ENCODE data around the gene PHLPP2.
A peak's percentile ranks its signal among the peaks of the same experiment; 100 is the strongest.

The PHLPP2 gene

DNA sequence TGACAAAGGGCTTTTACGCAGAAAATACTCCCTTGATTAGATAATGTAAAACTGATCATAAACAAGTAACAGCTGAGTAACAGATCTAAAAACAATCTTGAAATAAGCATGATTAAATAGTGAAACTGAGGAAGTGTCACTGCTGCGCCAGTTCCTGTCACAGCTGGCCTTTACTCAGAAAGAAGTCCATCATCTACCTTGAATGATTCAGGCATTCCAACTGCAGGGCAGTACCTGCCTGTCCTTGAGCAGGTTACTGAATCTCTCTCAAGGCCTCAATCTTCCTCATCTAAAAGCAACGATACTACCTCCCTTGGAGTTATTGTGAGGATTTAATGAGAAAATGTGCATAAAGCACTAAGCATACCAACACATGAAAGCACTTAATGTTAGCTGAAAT is 12.7 kb downstream of the PHLPP2 start:
- Histone ChIP-seq H3K27ac (ENCODE audit: low read depth, low read length, poor library complexity, severe bottlenecking) (no peak overlapping the region), H3K79me2 (ENCODE audit: insufficient read depth, low read length) (no peaks in the 10 kb centered on the region), H3K4me2 (ENCODE audit: low read length) (peak overlapping the region; percentile 24; the same call in 1 of the 2 replicates), H3K9me2 (ENCODE audit: low read depth, low read length) (no peaks in the 10 kb centered on the region), H3K9ac (ENCODE audit: low read length) (no peak overlapping the region), H3K4me3 (ENCODE audit: low read depth, low read length, poor library complexity, severe bottlenecking) (no peak overlapping the region), H4K20me1 (ENCODE audit: insufficient read depth, low read length) (no peaks in the 10 kb centered on the region), H3K36me3 (ENCODE audit: insufficient read depth, low read length) (no peaks in the 10 kb centered on the region; the same call in 1 of the 2 replicates), H3K4me1 (ENCODE audit: insufficient read depth, low read length, severe bottlenecking) (peaks cover 17% of the 10 kb centered on the region), H3K27me3 (ENCODE audit: insufficient read depth, low read length) (no peaks in the 10 kb centered on the region), H3F3A (ENCODE audit: insufficient read depth, low read length) (no peaks in the 10 kb centered on the region), H2AFZ (ENCODE audit: low read length) (no peak overlapping the region), H3K9me3 (ENCODE audit: low read length) (no peaks in the 10 kb centered on the region)
- TF ChIP-seq EZH2 (IDR thresholded peaks at IDR 0.05; ENCODE audit: borderline replicate concordance, low read length), result no peak
- no peak for TF ChIP-seq CTCF (IDR thresholded peaks at IDR 0.05; ENCODE audit: low read length)

DNA sequence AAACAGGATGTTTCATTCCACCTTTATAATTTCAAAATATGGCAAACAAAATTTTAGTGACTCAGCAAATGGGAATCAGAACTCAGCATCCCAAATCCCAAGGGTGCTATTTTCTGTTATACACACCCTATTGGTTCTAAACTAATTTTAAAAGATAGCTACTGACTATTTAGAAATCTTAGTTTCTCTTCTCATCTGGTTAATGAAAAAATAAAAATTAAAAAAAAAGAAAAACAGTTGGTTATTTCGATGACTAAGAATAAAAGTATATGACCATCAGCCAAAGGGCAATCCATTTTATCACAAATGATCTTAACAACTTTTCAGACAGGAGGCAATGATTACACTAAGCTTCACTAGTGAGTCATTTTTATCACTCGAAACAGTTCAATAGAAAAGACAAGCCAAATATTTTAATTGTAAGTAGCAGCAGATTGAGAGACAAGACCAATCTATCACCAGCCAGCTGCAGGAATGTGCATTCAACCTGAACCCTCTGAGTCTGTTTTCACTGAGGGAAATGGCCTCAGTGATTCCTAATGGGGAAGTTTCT is 15.2 kb downstream of the PHLPP2 start:
- H3K27me3 ChIP-seq (ENCODE audit: insufficient read depth, low read length), result no peaks in the 10 kb centered on the region
- peaks cover 17% of the 10 kb centered on the region for H3K4me1 ChIP-seq (ENCODE audit: insufficient read depth, low read length, severe bottlenecking)
- H3K4me2 ChIP-seq (ENCODE audit: low read length), result no peak overlapping the region
- H3K27ac ChIP-seq (ENCODE audit: low read depth, low read length, poor library complexity, severe bottlenecking), result no peak overlapping the region
- no peaks in the 10 kb centered on the region for H4K20me1 ChIP-seq (ENCODE audit: insufficient read depth, low read length)
- no peaks in the 10 kb centered on the region for H3K9me3 ChIP-seq (ENCODE audit: low read length)
- no peaks in the 10 kb centered on the region; the same call in 1 of the 2 replicates for H3K36me3 ChIP-seq (ENCODE audit: insufficient read depth, low read length)
- no peaks in the 10 kb centered on the region for H3F3A ChIP-seq (ENCODE audit: insufficient read depth, low read length)
- H2AFZ ChIP-seq (ENCODE audit: low read length), result no peak overlapping the region
- no peaks in the 10 kb centered on the region for H3K9me2 ChIP-seq (ENCODE audit: low read depth, low read length)
- no peak overlapping the region for H3K4me3 ChIP-seq (ENCODE audit: low read depth, low read length, poor library complexity, severe bottlenecking)
- no peak overlapping the region for H3K9ac ChIP-seq (ENCODE audit: low read length)
- H3K79me2 ChIP-seq (ENCODE audit: insufficient read depth, low read length), result no peaks in the 10 kb centered on the region
- no peak for TF ChIP-seq EZH2 (IDR thresholded peaks at IDR 0.05; ENCODE audit: borderline replicate concordance, low read length)
- TF ChIP-seq CTCF (IDR thresholded peaks at IDR 0.05; ENCODE audit: low read length), result no peak

- H3K36me3 ChIP-seq (ENCODE audit: insufficient read depth, low read length), result no peaks in the 10 kb centered on the region
- no peaks in the 10 kb centered on the region for H4K20me1 ChIP-seq (ENCODE audit: insufficient read depth, low read length)
- no peak overlapping the region for H2AFZ ChIP-seq (ENCODE audit: low read length)
- peaks cover 17% of the 10 kb centered on the region for H3K4me1 ChIP-seq (ENCODE audit: insufficient read depth, low read length, severe bottlenecking)
- no peak overlapping the region for H3K4me3 ChIP-seq (ENCODE audit: low read depth, low read length, poor library complexity, severe bottlenecking)
- TF ChIP-seq EZH2 (IDR thresholded peaks at IDR 0.05; ENCODE audit: borderline replicate concordance, low read length), result no peak
- no peak for TF ChIP-seq CTCF (IDR thresholded peaks at IDR 0.05; ENCODE audit: low read length)
- H3K9me3 ChIP-seq (ENCODE audit: low read length), result no peaks in the 10 kb centered on the region
- H3K27me3 ChIP-seq (ENCODE audit: insufficient read depth, low read length), result no peaks in the 10 kb centered on the region
- H3K27ac ChIP-seq (ENCODE audit: low read depth, low read length, poor library complexity, severe bottlenecking), result no peak overlapping the region
- H3K79me2 ChIP-seq (ENCODE audit: insufficient read depth, low read length), result no peaks in the 10 kb centered on the region
- H3K9ac ChIP-seq (ENCODE audit: low read length), result no peak overlapping the region
- H3K4me2 ChIP-seq (ENCODE audit: low read length), result no peak overlapping the region
- no peaks in the 10 kb centered on the region for H3F3A ChIP-seq (ENCODE audit: insufficient read depth, low read length)
- no peaks in the 10 kb centered on the region for H3K9me2 ChIP-seq (ENCODE audit: low read depth, low read length)
These were observed 15.8 kb downstream of the PHLPP2 start for GRCh38 chr16:71708696-71709095.

All from OCI-LY1 (cell line).